WTC11 (cell line): ENCODE data around the gene ADK. TPM values are rescaled to one million over a fixed set of nuclear protein-coding genes. Genes with fewer than 3 reads are reported as not detected.

Experiments used
- ATAC-seq: fragments of 200-7000 bp; cut with Tn5 transposase; 2 replicates; pipeline ENCODE4 v1.10.0; 2021; ENCODE audit warnings: mild to moderate bottlenecking, moderate library complexity
- CTCF ChIA-PET: fragments of 300-600 bp; sonication (Branson Sonifier 250); formaldehyde crosslinking; loops from one replicate; lab custom pipeline; 2021; ENCODE audit warnings: antibody characterized with exemption; lab: Charles Lee
- POLR2A ChIA-PET: fragments of 350-600 bp; sonication (Branson Sonifier 250); formaldehyde crosslinking; loops from one replicate; lab custom pipeline; 2021; ENCODE audit warnings: antibody characterized with exemption; lab: Charles Lee
- DNase-seq: peaks from one replicate; pipeline ENCODE4 v3.0.0; 2021; ENCODE audit warnings: low spot score
- H3K27ac Mint-ChIP-seq: 2 replicates; pipeline ENCODE4 v1.8.0; 2021; ENCODE audit warnings: mixed read lengths
- H3K27me3 Mint-ChIP-seq: 2 replicates; pipeline ENCODE4 v1.8.0; 2021; ENCODE audit warnings: low read depth, mild to moderate bottlenecking, moderate library complexity, mixed read lengths
- H3K36me3 Mint-ChIP-seq: 2 replicates; pipeline ENCODE4 v1.8.0; 2021; ENCODE audit warnings: mixed read lengths
- H3K4me1 Mint-ChIP-seq: 2 replicates; pipeline ENCODE4 v1.8.0; 2022; ENCODE audit warnings: mixed read lengths
- H3K4me3 Mint-ChIP-seq: 2 replicates; pipeline ENCODE4 v1.8.0; 2021; ENCODE audit warnings: mild to moderate bottlenecking, moderate library complexity, mixed read lengths
- H3K9me3 Mint-ChIP-seq: 2 replicates; pipeline ENCODE4 v1.8.0; 2021; ENCODE audit warnings: mixed read lengths
- AR ChIP-seq: fragments of 250-450 bp; sonication (Bioruptor Pico); IDR thresholded peaks from 2 replicates; pipeline ENCODE4 v1.9.0; 2021; ENCODE audit warnings: mild to moderate bottlenecking
- ATF2 ChIP-seq: sonication (generic); formaldehyde crosslinking; IDR thresholded peaks from 2 replicates; pipeline ENCODE4 v1.8.1; 2022; ENCODE audit warnings: low read depth, missing genetic modification reagents, borderline replicate concordance
- E2F4 ChIP-seq: sonication (generic); formaldehyde crosslinking; IDR thresholded peaks from 2 replicates; pipeline ENCODE4 v1.8.1; 2022; ENCODE audit warnings: low read depth, mild to moderate bottlenecking, moderate library complexity, missing genetic modification reagents, borderline replicate concordance
- ETV6 ChIP-seq: sonication (generic); formaldehyde crosslinking; IDR thresholded peaks from 2 replicates; pipeline ENCODE4 v1.8.1; 2022; ENCODE audit warnings: mild to moderate bottlenecking, missing genetic modification reagents
- KAT7 ChIP-seq: sonication (generic); formaldehyde crosslinking; IDR thresholded peaks from 2 replicates; pipeline ENCODE4 v1.8.1; 2023; ENCODE audit warnings: missing genetic modification reagents, mild to moderate bottlenecking, borderline replicate concordance
- MAX ChIP-seq: sonication (generic); formaldehyde crosslinking; IDR thresholded peaks from 2 replicates; pipeline ENCODE4 v1.8.0; 2022; ENCODE audit warnings: mild to moderate bottlenecking, missing genetic modification reagents
- NR3C1 ChIP-seq: sonication (generic); formaldehyde crosslinking; conservative IDR thresholded peaks from 2 replicates; pipeline ENCODE4 v1.8.1; 2023; ENCODE audit warnings: low read depth, mild to moderate bottlenecking, missing genetic modification reagents
- USF1 ChIP-seq: sonication (generic); formaldehyde crosslinking; IDR thresholded peaks from 2 replicates; pipeline ENCODE4 v1.8.0; 2022; ENCODE audit warnings: mild to moderate bottlenecking, missing genetic modification reagents
- ZNF219 ChIP-seq: sonication (generic); formaldehyde crosslinking; IDR thresholded peaks from 2 replicates; pipeline ENCODE4 v1.8.0; 2023; ENCODE audit warnings: missing genetic modification reagents, mild to moderate bottlenecking, borderline replicate concordance
- ZNF281 ChIP-seq: sonication (generic); formaldehyde crosslinking; IDR thresholded peaks from 2 replicates; pipeline ENCODE4 v1.8.0; 2023; ENCODE audit warnings: mild to moderate bottlenecking, missing genetic modification reagents
- ZNF416 ChIP-seq: fragments of 250-450 bp; sonication (Bioruptor Pico); IDR thresholded peaks from 2 replicates; pipeline ENCODE4 v1.9.0; 2021; ENCODE audit warnings: mild to moderate bottlenecking, inconsistent platforms
- ZNF532 ChIP-seq: fragments of 250-450 bp; sonication (Bioruptor Pico); IDR thresholded peaks from 2 replicates; pipeline ENCODE4 v1.9.0; 2021; ENCODE audit warnings: mild to moderate bottlenecking, borderline replicate concordance
- total RNA-seq: library from RNA; stranded (reverse); gene quantifications from 3 replicates; pipeline ENCODE4 v1.2.3, GENCODE V29; 2021
- TF ChIP-seq, protein P1 (sequence below): sonication (generic); formaldehyde crosslinking; IDR thresholded peaks from 2 replicates; pipeline ENCODE4 v1.8.1; 2022; ENCODE audit warnings: mild to moderate bottlenecking, missing genetic modification reagents, moderate library complexity, borderline replicate concordance
- TF ChIP-seq, protein P2 (sequence below): sonication (generic); formaldehyde crosslinking; IDR thresholded peaks from 2 replicates; pipeline ENCODE4 v1.8.1; 2023; ENCODE audit warnings: mild to moderate bottlenecking, missing genetic modification reagents
- TF ChIP-seq, protein P3 (sequence below): sonication (generic); formaldehyde crosslinking; IDR thresholded peaks from 2 replicates; pipeline ENCODE4 v1.8.1; 2022; ENCODE audit warnings: mild to moderate bottlenecking, moderate library complexity, missing genetic modification reagents
- TF ChIP-seq, protein P4 (sequence below): sonication (generic); formaldehyde crosslinking; IDR thresholded peaks from 2 replicates; pipeline ENCODE4 v1.8.0; 2023; ENCODE audit warnings: missing genetic modification reagents

Gene ADK
- total RNA-seq, 1 experiment from 2014 or later = 32.7 TPM

- Mint-ChIP-seq H3K4me3 (no peak overlapping the region), H3K4me1 (no peaks in the 10 kb centered on the region), H3K9me3 (no peaks in the 10 kb centered on the region), H3K36me3 (no peaks in the 10 kb centered on the region), H3K27ac (no peak overlapping the region), H3K27me3 (no peaks in the 10 kb centered on the region)
- no peak for DNase-seq
- CTCF ChIA-PET = no interaction called here
- ATAC-seq = no peak
- POLR2A ChIA-PET = interaction anchor here (0.7 kb wide), 1 partner anchor 555 kb away, joined by 3 read pairs; no protein-coding TSS in a partner anchor
- TF ChIP-seq USF1 (CRISPR knock-in tag) = no peak
- no peak for TF ChIP-seq ZNF219 (CRISPR knock-in tag)
- no peak for TF ChIP-seq ZNF416 (CRISPR knock-in tag)
- TF ChIP-seq, protein P1, sequence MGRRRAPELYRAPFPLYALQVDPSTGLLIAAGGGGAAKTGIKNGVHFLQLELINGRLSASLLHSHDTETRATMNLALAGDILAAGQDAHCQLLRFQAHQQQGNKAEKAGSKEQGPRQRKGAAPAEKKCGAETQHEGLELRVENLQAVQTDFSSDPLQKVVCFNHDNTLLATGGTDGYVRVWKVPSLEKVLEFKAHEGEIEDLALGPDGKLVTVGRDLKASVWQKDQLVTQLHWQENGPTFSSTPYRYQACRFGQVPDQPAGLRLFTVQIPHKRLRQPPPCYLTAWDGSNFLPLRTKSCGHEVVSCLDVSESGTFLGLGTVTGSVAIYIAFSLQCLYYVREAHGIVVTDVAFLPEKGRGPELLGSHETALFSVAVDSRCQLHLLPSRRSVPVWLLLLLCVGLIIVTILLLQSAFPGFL (CRISPR knock-in tag) = no peak
- TF ChIP-seq ZNF532 = no peak
- TF ChIP-seq AR (CRISPR knock-in tag) = no peak
- TF ChIP-seq, protein P2, sequence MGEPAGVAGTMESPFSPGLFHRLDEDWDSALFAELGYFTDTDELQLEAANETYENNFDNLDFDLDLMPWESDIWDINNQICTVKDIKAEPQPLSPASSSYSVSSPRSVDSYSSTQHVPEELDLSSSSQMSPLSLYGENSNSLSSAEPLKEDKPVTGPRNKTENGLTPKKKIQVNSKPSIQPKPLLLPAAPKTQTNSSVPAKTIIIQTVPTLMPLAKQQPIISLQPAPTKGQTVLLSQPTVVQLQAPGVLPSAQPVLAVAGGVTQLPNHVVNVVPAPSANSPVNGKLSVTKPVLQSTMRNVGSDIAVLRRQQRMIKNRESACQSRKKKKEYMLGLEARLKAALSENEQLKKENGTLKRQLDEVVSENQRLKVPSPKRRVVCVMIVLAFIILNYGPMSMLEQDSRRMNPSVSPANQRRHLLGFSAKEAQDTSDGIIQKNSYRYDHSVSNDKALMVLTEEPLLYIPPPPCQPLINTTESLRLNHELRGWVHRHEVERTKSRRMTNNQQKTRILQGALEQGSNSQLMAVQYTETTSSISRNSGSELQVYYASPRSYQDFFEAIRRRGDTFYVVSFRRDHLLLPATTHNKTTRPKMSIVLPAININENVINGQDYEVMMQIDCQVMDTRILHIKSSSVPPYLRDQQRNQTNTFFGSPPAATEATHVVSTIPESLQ (CRISPR knock-in tag) = no peak
- no peak for TF ChIP-seq MAX (CRISPR knock-in tag)
- no peak for TF ChIP-seq KAT7 (CRISPR knock-in tag)
- TF ChIP-seq, protein P3, sequence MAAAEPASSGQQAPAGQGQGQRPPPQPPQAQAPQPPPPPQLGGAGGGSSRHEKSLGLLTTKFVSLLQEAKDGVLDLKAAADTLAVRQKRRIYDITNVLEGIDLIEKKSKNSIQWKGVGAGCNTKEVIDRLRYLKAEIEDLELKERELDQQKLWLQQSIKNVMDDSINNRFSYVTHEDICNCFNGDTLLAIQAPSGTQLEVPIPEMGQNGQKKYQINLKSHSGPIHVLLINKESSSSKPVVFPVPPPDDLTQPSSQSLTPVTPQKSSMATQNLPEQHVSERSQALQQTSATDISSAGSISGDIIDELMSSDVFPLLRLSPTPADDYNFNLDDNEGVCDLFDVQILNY (CRISPR knock-in tag) = no peak
- TF ChIP-seq ETV6 = no peak
- no peak for TF ChIP-seq E2F4
- TF ChIP-seq ATF2 = no peak
- TF ChIP-seq NR3C1 (CRISPR knock-in tag) = no peak
- TF ChIP-seq, protein P4, sequence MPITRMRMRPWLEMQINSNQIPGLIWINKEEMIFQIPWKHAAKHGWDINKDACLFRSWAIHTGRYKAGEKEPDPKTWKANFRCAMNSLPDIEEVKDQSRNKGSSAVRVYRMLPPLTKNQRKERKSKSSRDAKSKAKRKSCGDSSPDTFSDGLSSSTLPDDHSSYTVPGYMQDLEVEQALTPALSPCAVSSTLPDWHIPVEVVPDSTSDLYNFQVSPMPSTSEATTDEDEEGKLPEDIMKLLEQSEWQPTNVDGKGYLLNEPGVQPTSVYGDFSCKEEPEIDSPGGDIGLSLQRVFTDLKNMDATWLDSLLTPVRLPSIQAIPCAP (CRISPR knock-in tag) = no peak
- TF ChIP-seq ZNF281 (CRISPR knock-in tag) = no peak
Observed at GRCh38 chr10:74745449-74745848, 594.4 kb downstream of the ADK start.
